Measurements from ENCODE around the gene C3orf18. TPM values are rescaled to one million over a fixed set of nuclear protein-coding genes. Genes with fewer than 3 reads are reported as not detected.

C3orf18 gene
- total and polyA plus RNA-seq, 2 experiments from 2014 or later, result 2.4 to 7.7 TPM

GRCh38 chr3:50551681-50552435, 15.7 kb downstream of the C3orf18 start:
- Histone ChIP-seq H3K4me2 (no peak overlapping the region), H4K20me1 (replicated peaks; ENCODE audit: insufficient read depth) (no peaks in the 10 kb centered on the region), H2AFZ (no peak overlapping the region), H3K79me2 (replicated peaks; ENCODE audit: insufficient read depth) (no peaks in the 10 kb centered on the region), H3F3A (replicated peaks; ENCODE audit: low read depth) (no peaks in the 10 kb centered on the region), H3K27me3 (ENCODE audit: insufficient read depth) (no peaks in the 10 kb centered on the region), H3K4me3 (no peak overlapping the region), H3K9me2 (ENCODE audit: insufficient read depth) (no peaks in the 10 kb centered on the region), H3K4me1 (ENCODE audit: insufficient read depth) (no peaks in the 10 kb centered on the region; the same call in 1 of the 2 replicates), H3K36me3 (ENCODE audit: insufficient read depth) (no peaks in the 10 kb centered on the region), H3K27ac (ENCODE audit: low read depth) (no peak overlapping the region)
- no peak for ATAC-seq
- TF ChIP-seq ZNF114 (CRISPR knock-in tag; IDR thresholded peaks at IDR 0.05) (no peak), EZH2phosphoT487 (IDR thresholded peaks at IDR 0.05; ENCODE audit: unreplicated experiment) (no peak), CREB1 (CRISPR knock-in tag; IDR thresholded peaks at IDR 0.05; ENCODE audit: low read depth) (no peak), POLR2AphosphoS5 (IDR thresholded peaks at IDR 0.05; ENCODE audit: low read depth) (no peak), ETS1 (IDR thresholded peaks at IDR 0.05) (no peak), EZH2 (IDR thresholded peaks at IDR 0.05; ENCODE audit: low read depth, unreplicated experiment) (no peak), ZNF331 (CRISPR knock-in tag; IDR thresholded peaks at IDR 0.05; ENCODE audit: low read depth) (no peak), REST (IDR thresholded peaks at IDR 0.05; ENCODE audit: unreplicated experiment) (no peak), STAT1 (IDR thresholded peaks at IDR 0.05; ENCODE audit: unreplicated experiment) (no peak)
- no peak for DNase-seq (ENCODE audit: low spot score)
- H3K9me3 Mint-ChIP-seq, result no peaks in the 10 kb centered on the region
- H3K36me3 Mint-ChIP-seq (ENCODE audit: low read depth), result no peaks in the 10 kb centered on the region
- H3K4me1 Mint-ChIP-seq, result peaks cover 2% of the 10 kb centered on the region; the same call in 1 of the 3 replicates
- H3K4me3 Mint-ChIP-seq, result no peak overlapping the region
- H3K27ac Mint-ChIP-seq, result no peak overlapping the region
- peaks cover 12% of the 10 kb centered on the region for H3K27me3 Mint-ChIP-seq (ENCODE audit: insufficient read depth, low read depth, poor library complexity)

- no peaks in the 10 kb centered on the region for H3K9me3 Mint-ChIP-seq
- peaks cover 3% of the 10 kb centered on the region; the same call in 2 of the 3 replicates for H3K4me1 Mint-ChIP-seq
- Histone ChIP-seq H4K20me1 (replicated peaks; ENCODE audit: insufficient read depth) (no peaks in the 10 kb centered on the region), H3K79me2 (replicated peaks; ENCODE audit: insufficient read depth) (no peaks in the 10 kb centered on the region), H3K27ac (ENCODE audit: low read depth) (no peak overlapping the region), H3F3A (replicated peaks; ENCODE audit: low read depth) (no peaks in the 10 kb centered on the region), H3K9me2 (ENCODE audit: insufficient read depth) (no peaks in the 10 kb centered on the region), H2AFZ (no peak overlapping the region), H3K4me2 (no peak overlapping the region), H3K4me1 (ENCODE audit: insufficient read depth) (peaks cover under 1% of the 10 kb centered on the region; the same call in 1 of the 2 replicates), H3K27me3 (ENCODE audit: insufficient read depth) (no peaks in the 10 kb centered on the region), H3K36me3 (ENCODE audit: insufficient read depth) (no peaks in the 10 kb centered on the region), H3K4me3 (no peak overlapping the region)
- peaks cover 12% of the 10 kb centered on the region for H3K27me3 Mint-ChIP-seq (ENCODE audit: insufficient read depth, low read depth, poor library complexity)
- DNase-seq (ENCODE audit: low spot score), result no peak
- H3K4me3 Mint-ChIP-seq, result no peak overlapping the region
- no peak for ATAC-seq
- H3K27ac Mint-ChIP-seq, result no peak overlapping the region
- no peaks in the 10 kb centered on the region for H3K36me3 Mint-ChIP-seq (ENCODE audit: low read depth)
- TF ChIP-seq ZNF462 (CRISPR knock-in tag; IDR thresholded peaks at IDR 0.05), result no peak
- no peak for TF ChIP-seq STAT1 (IDR thresholded peaks at IDR 0.05; ENCODE audit: unreplicated experiment)
- TF ChIP-seq ZNF114 (CRISPR knock-in tag; IDR thresholded peaks at IDR 0.05), result no peak
Observed at GRCh38 chr3:50551054-50551659, 16.4 kb downstream of the C3orf18 start.

Data from GM23338 (cell line).